ENCODE results near the gene MSANTD2. TPM values are rescaled to one million over a fixed set of nuclear protein-coding genes. Genes with fewer than 3 reads are reported as not detected.

The MSANTD2 gene
- total RNA-seq, 1 experiment from 2014 or later: 15.3 TPM

DNA sequence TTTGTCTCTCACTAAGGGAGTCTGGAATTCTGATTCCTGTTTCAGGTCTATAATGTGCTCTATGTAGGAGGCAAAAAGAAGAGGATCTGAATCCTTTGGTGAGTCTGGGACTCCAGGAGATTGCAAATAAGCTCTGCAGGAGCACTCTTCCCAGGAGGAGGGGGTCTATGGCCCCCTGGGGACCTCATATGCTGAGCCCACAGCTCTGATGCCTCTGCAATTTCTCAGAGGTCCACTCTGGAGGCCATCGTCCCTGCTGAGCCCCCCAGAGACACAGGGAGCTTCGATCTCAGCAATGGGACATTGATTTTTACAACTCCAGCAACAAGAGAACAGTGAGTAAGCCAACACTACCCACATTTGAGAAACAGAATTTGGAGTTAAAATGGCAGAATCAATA, 80.7 kb downstream of the MSANTD2 start:
- H3K4me3 Mint-ChIP-seq (ENCODE audit: unreplicated experiment): no peak overlapping the region
- TF ChIP-seq, protein P1, sequence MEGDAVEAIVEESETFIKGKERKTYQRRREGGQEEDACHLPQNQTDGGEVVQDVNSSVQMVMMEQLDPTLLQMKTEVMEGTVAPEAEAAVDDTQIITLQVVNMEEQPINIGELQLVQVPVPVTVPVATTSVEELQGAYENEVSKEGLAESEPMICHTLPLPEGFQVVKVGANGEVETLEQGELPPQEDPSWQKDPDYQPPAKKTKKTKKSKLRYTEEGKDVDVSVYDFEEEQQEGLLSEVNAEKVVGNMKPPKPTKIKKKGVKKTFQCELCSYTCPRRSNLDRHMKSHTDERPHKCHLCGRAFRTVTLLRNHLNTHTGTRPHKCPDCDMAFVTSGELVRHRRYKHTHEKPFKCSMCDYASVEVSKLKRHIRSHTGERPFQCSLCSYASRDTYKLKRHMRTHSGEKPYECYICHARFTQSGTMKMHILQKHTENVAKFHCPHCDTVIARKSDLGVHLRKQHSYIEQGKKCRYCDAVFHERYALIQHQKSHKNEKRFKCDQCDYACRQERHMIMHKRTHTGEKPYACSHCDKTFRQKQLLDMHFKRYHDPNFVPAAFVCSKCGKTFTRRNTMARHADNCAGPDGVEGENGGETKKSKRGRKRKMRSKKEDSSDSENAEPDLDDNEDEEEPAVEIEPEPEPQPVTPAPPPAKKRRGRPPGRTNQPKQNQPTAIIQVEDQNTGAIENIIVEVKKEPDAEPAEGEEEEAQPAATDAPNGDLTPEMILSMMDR (IDR thresholded peaks at IDR 0.05; ENCODE audit: unreplicated experiment): no peak
- no peaks in the 10 kb centered on the region for H3K36me3 Mint-ChIP-seq (ENCODE audit: insufficient read depth, unreplicated experiment)
- H3K4me1 Mint-ChIP-seq (ENCODE audit: insufficient read depth, unreplicated experiment): peaks cover 8% of the 10 kb centered on the region
- BruUV-seq (replicated peaks): no TSS peak
- ChIA-PET CTCF (interaction anchor here (0.7 to 1.2 kb wide), 5 partner anchors 19 to 75 kb away, joined by 3 to 8 read pairs (median 4); no protein-coding TSS in a partner anchor), POLR2A (interaction anchor here (1.5 kb wide), 1 partner anchor 79 kb away, joined by 3 read pairs; no protein-coding TSS in a partner anchor)
- no peak overlapping the region for H3K27ac Mint-ChIP-seq (ENCODE audit: low read depth, unreplicated experiment)
- no peaks in the 10 kb centered on the region for H3K9me3 Mint-ChIP-seq (ENCODE audit: unreplicated experiment)
- DNase-seq (ENCODE audit: unreplicated experiment): no peak
- H3K27me3 Mint-ChIP-seq (ENCODE audit: insufficient read depth, unreplicated experiment): peaks cover 38% of the 10 kb centered on the region
- intact Hi-C loops (cut with micrococcal nuclease): no loop called here

DNA sequence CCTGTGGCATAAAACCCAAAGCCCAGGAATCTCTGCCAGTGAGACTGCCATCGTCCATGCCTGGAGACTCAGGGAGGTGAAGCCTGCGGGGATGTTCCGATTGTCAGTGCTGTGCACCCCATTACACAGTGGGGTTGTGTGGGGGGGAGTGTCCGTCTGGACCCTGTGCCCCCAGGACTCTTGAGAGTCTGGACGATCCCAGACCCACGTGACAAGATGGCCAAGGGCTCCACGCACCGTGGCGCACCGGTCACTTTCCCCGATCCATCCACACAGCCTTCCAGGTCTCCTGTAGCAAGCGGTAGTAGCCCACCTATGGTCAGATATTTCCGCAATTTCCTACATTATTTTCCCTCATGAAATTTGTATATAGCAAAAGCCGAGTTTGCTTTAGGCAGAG, 81.4 kb downstream of the MSANTD2 start:
- TF ChIP-seq, protein P1 (IDR thresholded peaks at IDR 0.05; ENCODE audit: unreplicated experiment): no peak
- Mint-ChIP-seq H3K9me3 (ENCODE audit: unreplicated experiment) (no peaks in the 10 kb centered on the region), H3K4me3 (ENCODE audit: unreplicated experiment) (peak overlapping the region; percentile 72), H3K4me1 (ENCODE audit: insufficient read depth, unreplicated experiment) (peaks cover 8% of the 10 kb centered on the region), H3K27ac (ENCODE audit: low read depth, unreplicated experiment) (no peak overlapping the region), H3K36me3 (ENCODE audit: insufficient read depth, unreplicated experiment) (no peaks in the 10 kb centered on the region), H3K27me3 (ENCODE audit: insufficient read depth, unreplicated experiment) (peaks cover 31% of the 10 kb centered on the region)
- BruUV-seq (replicated peaks): no TSS peak
- intact Hi-C loops (cut with micrococcal nuclease): no loop called here
- no peak for DNase-seq (ENCODE audit: unreplicated experiment)
- ChIA-PET POLR2A (interaction anchor here (1.5 kb wide), 1 partner anchor 48 kb away, joined by 4 read pairs; no protein-coding TSS in a partner anchor), CTCF (interaction anchor here (0.7 to 1.2 kb wide), 3 partner anchors 21 to 42 kb away, joined by 3 to 4 read pairs (median 3); no protein-coding TSS in a partner anchor)

DNA sequence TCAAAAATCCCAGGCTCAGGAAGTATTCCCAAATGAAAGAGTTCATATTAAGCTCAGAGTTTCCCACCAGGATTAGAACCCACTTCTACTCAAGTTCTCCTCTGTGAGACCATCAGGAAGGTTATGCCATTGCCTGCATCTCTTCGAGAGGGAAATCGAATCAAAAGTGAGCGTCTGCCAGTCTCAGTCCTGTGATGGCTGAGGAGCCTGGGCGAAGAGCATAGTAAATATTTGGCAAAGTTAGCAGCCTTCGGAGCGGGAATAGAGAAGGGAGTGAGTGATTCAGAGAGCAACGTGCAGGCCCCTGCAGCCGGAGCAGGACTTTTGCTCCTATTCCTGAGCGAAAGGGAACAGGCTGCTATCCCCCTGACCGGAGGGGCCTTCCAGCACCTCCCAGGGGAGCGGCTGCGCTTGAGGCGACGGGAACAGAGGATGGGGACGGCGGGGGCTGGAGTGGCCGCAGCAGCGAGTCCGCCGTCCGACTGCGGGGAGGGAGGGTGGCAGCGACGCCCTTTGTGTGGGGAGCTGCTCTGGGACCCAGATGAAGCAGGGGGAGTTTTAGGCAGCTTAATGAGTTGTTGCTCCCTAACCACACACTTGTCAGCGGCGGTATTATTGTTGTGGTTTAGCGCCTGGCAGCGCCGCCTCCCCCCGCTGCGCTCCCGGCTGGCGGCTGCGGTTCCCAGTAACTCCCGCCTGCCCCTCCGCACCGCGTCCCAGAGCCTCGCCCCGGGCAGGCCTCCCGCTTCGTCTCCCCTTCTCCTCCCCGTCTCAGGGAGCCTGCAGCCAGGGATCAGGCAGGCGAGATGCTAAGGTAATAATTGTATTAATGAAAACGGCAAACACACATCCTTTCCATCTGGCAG, 82.2 kb downstream of the MSANTD2 start:
- DNase-seq (ENCODE audit: unreplicated experiment): peak; percentile 46
- no peaks in the 10 kb centered on the region for H3K9me3 Mint-ChIP-seq (ENCODE audit: unreplicated experiment)
- ChIA-PET CTCF (interaction anchor here (0.9 to 1.5 kb wide), 4 partner anchors 24 to 47 kb away, joined by 3 to 5 read pairs (median 4); no protein-coding TSS in a partner anchor), POLR2A (interaction anchor here (0.9 to 1.6 kb wide), 4 partner anchors 13 to 47 kb away, joined by 4 to 7 read pairs (median 4); partner anchors contain the start of genes SIAE and SPA17)
- H3K27ac Mint-ChIP-seq (ENCODE audit: low read depth, unreplicated experiment): no peak overlapping the region
- intact Hi-C loops (cut with micrococcal nuclease): no loop called here
- no TSS peak for BruUV-seq (replicated peaks)
- TF ChIP-seq, protein P1 (IDR thresholded peaks at IDR 0.05; ENCODE audit: unreplicated experiment): no peak
- H3K4me1 Mint-ChIP-seq (ENCODE audit: insufficient read depth, unreplicated experiment): peaks cover 8% of the 10 kb centered on the region
- H3K4me3 Mint-ChIP-seq (ENCODE audit: unreplicated experiment): peak overlapping the region; percentile 72
- H3K36me3 Mint-ChIP-seq (ENCODE audit: insufficient read depth, unreplicated experiment): no peaks in the 10 kb centered on the region
- H3K27me3 Mint-ChIP-seq (ENCODE audit: insufficient read depth, unreplicated experiment): peaks cover 23% of the 10 kb centered on the region

DNA sequence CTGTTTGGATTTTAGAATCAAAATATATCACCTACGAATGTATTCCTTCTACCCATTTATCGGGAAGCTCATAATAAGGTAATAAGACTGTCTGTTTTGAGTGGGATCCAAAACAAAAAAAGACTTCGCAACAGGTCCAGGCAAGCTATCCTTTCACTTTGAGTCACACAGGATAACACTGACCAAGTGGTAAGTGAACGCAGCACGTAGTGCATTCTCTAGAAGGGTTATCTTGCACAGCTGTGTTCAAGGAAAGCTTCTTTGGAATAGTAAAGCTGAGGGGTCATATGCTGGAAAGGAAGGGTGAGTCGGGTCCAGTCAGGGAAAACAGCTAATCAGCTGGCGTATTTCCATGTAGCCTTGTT, 82.8 kb downstream of the MSANTD2 start:
- POLR2A ChIA-PET: interaction anchor here (0.9 to 1.6 kb wide), 4 partner anchors 12 to 47 kb away, joined by 4 to 7 read pairs (median 4); partner anchors contain the start of genes SIAE and SPA17
- Mint-ChIP-seq H3K36me3 (ENCODE audit: insufficient read depth, unreplicated experiment) (no peaks in the 10 kb centered on the region), H3K27ac (ENCODE audit: low read depth, unreplicated experiment) (no peak overlapping the region), H3K4me3 (ENCODE audit: unreplicated experiment) (peak overlapping the region; percentile 72), H3K9me3 (ENCODE audit: unreplicated experiment) (no peaks in the 10 kb centered on the region), H3K4me1 (ENCODE audit: insufficient read depth, unreplicated experiment) (peaks cover 8% of the 10 kb centered on the region), H3K27me3 (ENCODE audit: insufficient read depth, unreplicated experiment) (peaks cover 17% of the 10 kb centered on the region)
- intact Hi-C loops (cut with micrococcal nuclease): no loop called here
- BruUV-seq (replicated peaks): no TSS peak
- CTCF ChIA-PET: interaction anchor here (0.9 to 1.5 kb wide), 4 partner anchors 24 to 47 kb away, joined by 3 to 5 read pairs (median 4); no protein-coding TSS in a partner anchor
- TF ChIP-seq, protein P1 (IDR thresholded peaks at IDR 0.05; ENCODE audit: unreplicated experiment): no peak
- peak; percentile 57 for DNase-seq (ENCODE audit: unreplicated experiment)
